C4-2B (cell line): ENCODE measurements around the gene ARHGAP10.

Experiments
- H3K27ac ChIP-seq: fragments of 450-650 bp; 2 replicates; pipeline ENCODE4 v1.5.1; 2017
- ZFX ChIP-seq: fragments of 450-650 bp; IDR thresholded peaks from 2 replicates; pipeline ENCODE4 v1.6.1; 2017
- TF ChIP-seq, protein P1 (sequence below): fragments of 450-650 bp; conservative IDR thresholded peaks from 2 replicates; pipeline ENCODE4 v1.5.1; 2017; ENCODE audit warnings: mild to moderate bottlenecking

The ARHGAP10 gene

DNA sequence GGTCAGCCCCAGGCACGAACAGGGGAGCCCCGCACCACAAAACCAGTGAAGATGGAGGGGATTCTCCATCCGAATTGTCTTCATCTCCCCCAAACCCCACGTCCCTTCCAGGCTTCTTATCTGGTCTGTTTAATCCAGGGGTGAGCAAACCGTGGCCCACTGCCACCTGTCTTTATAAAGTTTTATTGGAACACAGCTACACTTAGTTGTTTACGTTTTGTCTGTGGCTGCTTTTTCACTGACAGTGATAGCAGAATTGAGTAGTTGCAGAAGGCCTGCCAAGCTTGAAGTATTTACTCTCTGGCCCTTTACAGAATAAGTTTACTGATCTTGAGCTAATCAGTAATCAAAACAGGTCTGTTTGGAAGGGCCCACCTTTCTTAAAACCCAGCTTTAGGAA, 324.0 kb downstream of the ARHGAP10 start:
- H3K27ac ChIP-seq = peak overlapping the region; percentile 61
- no peak for TF ChIP-seq ZFX
- TF ChIP-seq, protein P1, sequence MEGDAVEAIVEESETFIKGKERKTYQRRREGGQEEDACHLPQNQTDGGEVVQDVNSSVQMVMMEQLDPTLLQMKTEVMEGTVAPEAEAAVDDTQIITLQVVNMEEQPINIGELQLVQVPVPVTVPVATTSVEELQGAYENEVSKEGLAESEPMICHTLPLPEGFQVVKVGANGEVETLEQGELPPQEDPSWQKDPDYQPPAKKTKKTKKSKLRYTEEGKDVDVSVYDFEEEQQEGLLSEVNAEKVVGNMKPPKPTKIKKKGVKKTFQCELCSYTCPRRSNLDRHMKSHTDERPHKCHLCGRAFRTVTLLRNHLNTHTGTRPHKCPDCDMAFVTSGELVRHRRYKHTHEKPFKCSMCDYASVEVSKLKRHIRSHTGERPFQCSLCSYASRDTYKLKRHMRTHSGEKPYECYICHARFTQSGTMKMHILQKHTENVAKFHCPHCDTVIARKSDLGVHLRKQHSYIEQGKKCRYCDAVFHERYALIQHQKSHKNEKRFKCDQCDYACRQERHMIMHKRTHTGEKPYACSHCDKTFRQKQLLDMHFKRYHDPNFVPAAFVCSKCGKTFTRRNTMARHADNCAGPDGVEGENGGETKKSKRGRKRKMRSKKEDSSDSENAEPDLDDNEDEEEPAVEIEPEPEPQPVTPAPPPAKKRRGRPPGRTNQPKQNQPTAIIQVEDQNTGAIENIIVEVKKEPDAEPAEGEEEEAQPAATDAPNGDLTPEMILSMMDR = no peak

DNA sequence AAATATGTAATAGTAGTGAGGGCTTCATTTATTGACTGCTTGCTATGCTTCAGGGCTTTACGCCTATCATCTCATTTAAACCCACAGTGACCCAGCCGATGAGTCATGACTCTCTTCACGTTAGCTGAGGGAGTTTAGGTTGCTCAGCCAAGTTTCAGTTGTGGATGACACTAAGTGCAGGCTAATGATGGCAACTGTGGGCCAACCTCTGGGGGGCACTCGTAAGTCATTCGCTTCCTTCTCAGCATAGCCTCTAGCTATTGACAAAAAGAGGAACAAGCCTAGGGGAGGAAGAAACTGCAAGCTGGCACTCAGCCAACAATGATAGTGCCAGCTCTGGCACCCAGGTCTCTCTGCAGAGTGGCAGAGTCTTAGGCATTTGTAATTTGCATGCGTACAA, 325.0 kb downstream of the ARHGAP10 start:
- TF ChIP-seq ZFX = no peak
- TF ChIP-seq, protein P1 = peak; percentile 31
- no peak overlapping the region; the same call in 1 of the 2 replicates for H3K27ac ChIP-seq

DNA sequence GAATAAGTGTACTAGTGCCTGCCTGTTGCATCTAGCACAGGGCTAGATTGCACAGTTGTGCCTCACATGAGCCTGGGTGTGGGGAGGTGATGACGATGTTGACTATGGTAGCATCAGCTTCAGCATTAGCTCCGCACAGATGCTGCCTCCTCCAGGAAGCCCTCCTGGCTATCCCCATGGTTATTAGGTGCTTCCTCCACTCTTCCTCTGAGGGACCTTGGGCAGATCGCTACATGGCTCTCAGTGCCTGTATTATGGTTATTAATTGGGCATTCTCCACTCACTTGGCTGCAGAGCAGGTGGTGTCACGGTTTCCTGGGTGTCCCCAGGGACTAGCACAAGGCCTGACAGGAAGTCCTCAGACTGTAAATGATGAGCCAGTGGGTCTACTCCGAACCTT, 325.6 kb downstream of the ARHGAP10 start:
- TF ChIP-seq ZFX = no peak
- TF ChIP-seq, protein P1 = no peak
- no peak overlapping the region; the same call in 1 of the 2 replicates for H3K27ac ChIP-seq

DNA sequence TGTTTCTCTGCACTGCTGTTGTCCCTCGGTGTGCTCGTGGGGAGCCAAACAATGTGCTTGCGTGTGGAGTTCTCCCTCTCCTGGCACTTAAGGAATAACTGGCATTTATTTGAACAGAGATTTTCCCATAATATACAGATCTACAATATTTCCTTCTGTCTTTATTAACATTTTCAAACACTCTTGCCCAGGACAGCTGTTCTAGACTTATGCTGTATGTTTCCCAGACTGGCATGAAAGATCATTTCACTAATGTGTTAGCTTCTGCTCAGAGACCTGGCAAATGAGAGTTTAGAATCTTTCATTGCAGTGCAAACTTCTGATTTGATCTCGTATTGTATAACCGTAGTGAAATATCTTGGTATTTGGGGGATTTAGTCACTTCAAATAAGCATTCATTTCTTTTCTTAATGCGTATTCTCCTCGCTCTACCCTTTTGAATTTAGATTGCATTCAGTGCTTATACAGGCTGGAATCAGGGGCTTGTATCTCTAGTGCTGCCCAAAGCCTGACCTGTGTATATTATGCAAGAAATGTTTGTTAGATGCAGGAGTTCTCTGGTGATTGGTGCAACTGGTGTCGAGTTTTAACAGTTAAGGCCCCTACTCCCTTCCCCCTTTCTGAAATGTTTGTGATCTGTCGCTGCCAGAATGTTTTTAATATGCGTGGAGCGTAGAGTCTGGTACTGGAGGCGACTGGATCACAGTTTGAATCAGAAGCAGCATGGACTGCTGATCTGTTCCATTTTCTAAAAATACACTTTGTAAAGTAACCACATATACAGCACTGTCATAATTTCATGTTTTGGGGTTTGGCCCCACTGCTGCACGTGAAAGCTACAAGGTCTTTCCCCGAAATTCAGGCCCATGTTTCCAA, 326.3 kb downstream of the ARHGAP10 start:
- no peak for TF ChIP-seq ZFX
- TF ChIP-seq, protein P1 = no peak
- no peak overlapping the region for H3K27ac ChIP-seq

GRCh38 chr4:148059617-148060180, 327.8 kb downstream of the ARHGAP10 start:
- TF ChIP-seq, protein P1 = no peak
- no peak for TF ChIP-seq ZFX
- no peak overlapping the region for H3K27ac ChIP-seq

DNA sequence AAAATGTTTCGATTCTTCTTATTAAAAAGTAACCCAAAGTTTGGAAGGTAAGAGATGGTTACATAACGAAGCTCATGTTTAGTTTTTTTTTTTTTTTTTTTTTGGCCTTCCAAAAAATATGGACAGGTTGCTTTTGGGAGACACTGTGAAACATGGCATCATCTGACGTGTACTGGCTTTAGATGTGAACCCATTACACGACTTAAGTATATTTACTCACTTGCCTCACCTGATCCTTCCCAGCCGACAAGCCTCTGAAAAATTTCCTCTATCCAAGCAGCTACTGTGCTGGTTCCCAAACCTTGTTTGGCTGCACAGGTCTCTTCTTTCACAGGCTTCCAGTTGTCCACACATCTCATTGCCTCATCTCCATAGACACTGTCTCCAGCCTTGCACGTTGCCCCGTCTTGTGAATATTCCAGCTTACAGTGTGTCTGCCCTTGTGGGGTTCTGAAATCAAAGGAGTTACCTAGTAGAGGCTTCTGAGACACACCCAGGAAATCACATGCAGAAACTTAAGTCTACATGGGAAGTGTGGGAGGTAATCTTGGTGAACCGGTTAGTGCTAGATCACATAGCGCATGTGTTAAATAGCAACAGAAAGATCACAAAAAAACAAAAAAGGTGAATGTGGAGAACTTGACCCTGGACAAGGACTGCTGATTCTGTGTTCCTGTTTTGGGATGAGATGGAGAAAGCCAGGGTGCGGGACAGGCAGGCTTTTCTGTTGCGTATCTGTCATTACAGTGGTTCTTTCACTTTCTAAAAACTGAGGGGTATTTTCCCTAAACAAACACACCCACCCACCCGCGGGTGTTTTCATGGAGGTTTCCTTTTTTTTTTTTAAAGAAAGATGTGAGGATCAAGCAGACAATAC, 328.6 kb downstream of the ARHGAP10 start:
- TF ChIP-seq, protein P1 = no peak
- no peak for TF ChIP-seq ZFX
- no peak overlapping the region for H3K27ac ChIP-seq

- TF ChIP-seq ZFX = no peak
- TF ChIP-seq, protein P1 = no peak
- no peak overlapping the region for H3K27ac ChIP-seq
Observed at GRCh38 chr4:148061141-148061481, 329.2 kb downstream of the ARHGAP10 start.
